H9 (cell line): ENCODE measurements around the gene MED12. TPM values are rescaled to one million over a fixed set of nuclear protein-coding genes. Genes with fewer than 3 reads are reported as not detected.

ENCODE experiments used
- DNase-seq: peaks from one replicate; pipeline ENCODE4 v3.0.0-alpha.2; 2017
- H2AFZ ChIP-seq: one replicate; pipeline ENCODE4 v1.6.1; 2013; ENCODE audit warnings: mild to moderate bottlenecking, low read length, control low read depth, moderate library complexity
- H2AK5ac ChIP-seq: 2 replicates; pipeline ENCODE4 v1.6.1; 2013; ENCODE audit warnings: low read length, control low read depth, mixed read lengths; ENCODE audit not compliant: insufficient read length
- H2BK120ac ChIP-seq: one replicate; pipeline ENCODE4 v1.6.1; 2013; ENCODE audit warnings: low read depth, mild to moderate bottlenecking, low read length, control low read depth, inconsistent platforms; ENCODE audit not compliant: poor library complexity, severe bottlenecking
- H2BK12ac ChIP-seq: 2 replicates; pipeline ENCODE4 v1.6.1; 2013; ENCODE audit warnings: low read length, control low read depth, mixed read lengths, low read depth; ENCODE audit not compliant: insufficient read length
- H2BK15ac ChIP-seq: 2 replicates; pipeline ENCODE4 v1.6.1; 2013; ENCODE audit warnings: low read depth, low read length, control low read depth
- H2BK20ac ChIP-seq: one replicate; pipeline ENCODE4 v1.6.1; 2013; ENCODE audit warnings: low read depth, mild to moderate bottlenecking, low read length, control low read depth, inconsistent platforms; ENCODE audit not compliant: poor library complexity, severe bottlenecking
- H2BK5ac ChIP-seq: 2 replicates; pipeline ENCODE4 v1.6.1; 2013; ENCODE audit warnings: low read length, control low read depth, mixed read lengths; ENCODE audit not compliant: insufficient read length
- H3K14ac ChIP-seq: 2 replicates; pipeline ENCODE4 v1.6.1; 2013; ENCODE audit warnings: low read length, control low read depth; ENCODE audit not compliant: insufficient read depth
- H3K18ac ChIP-seq: 2 replicates; pipeline ENCODE4 v1.6.1; 2013; ENCODE audit warnings: low read depth, mild to moderate bottlenecking, mixed read lengths, low read length, control low read depth; ENCODE audit not compliant: insufficient read length
- H3K23ac ChIP-seq: 2 replicates; pipeline ENCODE4 v1.6.1; 2013; ENCODE audit warnings: low read length, control low read depth, mixed read lengths, low read depth; ENCODE audit not compliant: insufficient read length
- H3K23me2 ChIP-seq: 2 replicates; pipeline ENCODE4 v1.6.1; 2013; ENCODE audit warnings: low read depth, mild to moderate bottlenecking, mixed read lengths, low read length, control low read depth; ENCODE audit not compliant: insufficient read length, poor library complexity, severe bottlenecking
- H3K27ac ChIP-seq: 2 replicates; pipeline ENCODE4 v1.5.1; 2013; ENCODE audit warnings: low read length, control low read depth, mixed read lengths, low read depth; ENCODE audit not compliant: insufficient read length
- H3K27me3 ChIP-seq: 2 replicates; pipeline ENCODE4 v1.6.1; 2013; ENCODE audit warnings: low read length, control low read depth, inconsistent platforms; ENCODE audit not compliant: insufficient read depth
- H3K4ac ChIP-seq: 2 replicates; pipeline ENCODE4 v1.6.1; 2013; ENCODE audit warnings: low read depth, mild to moderate bottlenecking, control low read depth, inconsistent platforms, low read length, moderate library complexity
- H3K4me1 ChIP-seq: 2 replicates; pipeline ENCODE4 v1.6.1; 2013; ENCODE audit warnings: low read length, control low read depth, inconsistent platforms; ENCODE audit not compliant: insufficient read depth
- H3K4me2 ChIP-seq: 2 replicates; pipeline ENCODE4 v1.6.1; 2013; ENCODE audit warnings: low read length, control low read depth, mixed read lengths; ENCODE audit not compliant: insufficient read length, insufficient read depth
- H3K56ac ChIP-seq: 2 replicates; pipeline ENCODE4 v1.6.1; 2013; ENCODE audit warnings: low read depth, mild to moderate bottlenecking, mixed read lengths, low read length, control low read depth; ENCODE audit not compliant: insufficient read length
- H3K79me1 ChIP-seq: 2 replicates; pipeline ENCODE4 v1.6.1; 2013; ENCODE audit warnings: low read depth, mild to moderate bottlenecking, moderate library complexity, low read length, control low read depth, inconsistent platforms; ENCODE audit not compliant: insufficient read depth, poor library complexity, severe bottlenecking
- H3K79me2 ChIP-seq: 2 replicates; pipeline ENCODE4 v1.6.1; 2013; ENCODE audit warnings: low read length, control low read depth, inconsistent platforms; ENCODE audit not compliant: insufficient read depth
- H3K9ac ChIP-seq: 2 replicates; pipeline ENCODE4 v1.6.1; 2013; ENCODE audit warnings: low read length, control low read depth, mixed read lengths; ENCODE audit not compliant: insufficient read length; ENCODE audit errors: extremely low read depth
- H3K9me3 ChIP-seq: one replicate; pipeline ENCODE4 v1.6.1; 2013; ENCODE audit warnings: low read depth, low read length, inconsistent platforms; ENCODE audit not compliant: control insufficient read depth
- H3T11ph ChIP-seq: one replicate; pipeline ENCODE4 v1.6.1; 2013; ENCODE audit warnings: mild to moderate bottlenecking, low read length, control low read depth, inconsistent platforms
- H4K20me1 ChIP-seq: one replicate; pipeline ENCODE4 v1.6.1; 2013; ENCODE audit not compliant: control insufficient read depth, insufficient read length, insufficient read depth
- H4K5ac ChIP-seq: 2 replicates; pipeline ENCODE4 v1.6.1; 2013; ENCODE audit warnings: low read depth, mild to moderate bottlenecking, mixed read lengths, low read length, control low read depth; ENCODE audit not compliant: insufficient read length
- H4K8ac ChIP-seq: replicated peaks from 2 replicates; pipeline ENCODE4 v1.6.1; 2013; ENCODE audit warnings: low read length, control low read depth, mixed read lengths, low read depth; ENCODE audit not compliant: insufficient read length
- H4K91ac ChIP-seq: 2 replicates; pipeline ENCODE4 v1.6.1; 2013; ENCODE audit warnings: low read depth, mild to moderate bottlenecking, moderate library complexity, mixed read lengths, low read length, control low read depth; ENCODE audit not compliant: insufficient read length
- H3K27ac Mint-ChIP-seq, 3 experiments: 2 replicates in 2 of 3; 3 replicates in 1 of 3; pipeline ENCODE4 v1.8.0; 2020 to 2021; ENCODE audit warnings: mixed read lengths in 3 of 3, mild to moderate bottlenecking in 1 of 3, moderate library complexity in 1 of 3
- H3K27me3 Mint-ChIP-seq: 2 replicates; pipeline ENCODE4 v1.8.0; 2021; ENCODE audit warnings: low read depth, mild to moderate bottlenecking, moderate library complexity, mixed read lengths
- H3K36me3 Mint-ChIP-seq, 3 experiments: 2 replicates in 2 of 3; 3 replicates in 1 of 3; pipeline ENCODE4 v1.8.0; 2020 to 2021; ENCODE audit warnings: low read depth in 3 of 3, mixed read lengths in 3 of 3; ENCODE audit not compliant: insufficient read depth in 1 of 3
- H3K4me1 Mint-ChIP-seq, 2 experiments: 2 replicates each; pipeline ENCODE4 v1.8.0; 2020; ENCODE audit warnings: mixed read lengths in 2 of 2
- H3K4me3 Mint-ChIP-seq, 2 experiments: 2 replicates in 1 of 2; 3 replicates in 1 of 2; pipeline ENCODE4 v1.8.0; 2020 to 2021; ENCODE audit warnings: mild to moderate bottlenecking in 2 of 2, mixed read lengths in 2 of 2, moderate library complexity in 1 of 2
- H3K9me3 Mint-ChIP-seq, 2 experiments: 2 replicates in 1 of 2; 3 replicates in 1 of 2; pipeline ENCODE4 v1.8.0; 2020; ENCODE audit warnings: mild to moderate bottlenecking in 2 of 2, mixed read lengths in 2 of 2, moderate library complexity in 1 of 2
- WGBS: extraction: QIAGEN DNeasy Blood & Tissue Kit; methylation state at CpG from one replicate; pipeline ENCODE4 v1.1.7; 2013; ENCODE audit warnings: missing lambda C conversion rate, low lambda C conversion rate, mixed read lengths; ENCODE audit not compliant: insufficient read length; ENCODE audit errors: extremely low coverage; 5-methylcytosine and 5-hydroxymethylcytosine counted together
- total RNA-seq: library from RNA; stranded (reverse); gene quantifications from 2 replicates; pipeline ENCODE4 v1.2.1, GENCODE V29; 2021
- TF ChIP-seq, protein P1 (sequence below): fragments of 200-600 bp; sonication (generic); conservative IDR thresholded peaks from 3 replicates; pipeline ENCODE4 v1.8.0; 2021; ENCODE audit warnings: antibody characterized with exemption, mild to moderate bottlenecking

The MED12 gene
- total RNA-seq, 1 experiment from 2014 or later, result 33.0 TPM

DNA sequence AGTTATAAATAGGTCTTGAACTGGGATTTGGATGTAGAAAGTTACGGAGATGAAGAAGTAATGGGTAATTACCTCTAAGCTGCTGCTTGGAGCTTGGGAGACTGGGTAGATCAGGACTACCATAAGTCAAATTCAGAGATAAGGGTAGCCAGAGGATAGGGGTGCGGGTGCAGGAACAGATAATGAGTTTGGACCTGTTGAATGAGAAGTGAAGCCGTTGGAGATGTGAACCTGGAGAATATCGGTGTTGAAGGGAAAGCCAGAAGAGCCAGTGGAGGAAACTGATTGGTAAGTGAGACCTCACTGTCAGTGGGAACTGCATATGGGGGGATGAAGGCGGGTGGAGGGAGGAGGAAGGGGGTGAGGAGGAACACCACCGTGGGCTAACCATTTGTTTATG, 23.4 kb upstream of the MED12 start:
- H3K9me3 Mint-ChIP-seq, result peaks cover 63 to 68% of the 10 kb centered on the region in 2 experiments
- DNase-seq, result no peak

More for the DNA sequence above, 23.4 kb upstream of the MED12 start:
- Mint-ChIP-seq H3K27me3 (peaks cover 37% of the 10 kb centered on the region), H3K36me3 (peaks cover 0 to 7% (median 0%) of the 10 kb centered on the region in 3 experiments; a peak in 2 of 7 replicates), H3K4me3 (peak overlapping the region; percentile 85 to 91), H3K4me1 (peaks cover 22 to 27% of the 10 kb centered on the region in 2 experiments), H3K27ac (no peak overlapping the region)
- Histone ChIP-seq H3K9me3 (peaks cover 21% of the 10 kb centered on the region), H3K4ac (no peak overlapping the region), H3K23ac (no peak overlapping the region), H4K5ac (no peak overlapping the region), H2BK15ac (no peak overlapping the region), H4K91ac (no peak overlapping the region), H3T11ph (no peak overlapping the region), H2BK120ac (no peak overlapping the region), H2BK12ac (no peak overlapping the region), H2BK20ac (no peak overlapping the region), H2BK5ac (no peak overlapping the region), H3K27me3 (no peaks in the 10 kb centered on the region; the same call in 1 of the 2 replicates), H3K79me2 (no peaks in the 10 kb centered on the region), H3K14ac (no peak overlapping the region), H3K18ac (no peak overlapping the region), H3K23me2 (peaks cover 7% of the 10 kb centered on the region), H4K20me1 (no peaks in the 10 kb centered on the region), H4K8ac (no peak overlapping the region), H3K9ac (peak overlapping the region; percentile 70), H3K56ac (no peak overlapping the region), H3K27ac (no peak overlapping the region), H3K4me1 (peaks cover 3% of the 10 kb centered on the region; the same call in 1 of the 2 replicates), H2AFZ (no peak overlapping the region), H3K79me1 (no peaks in the 10 kb centered on the region), H3K4me2 (peak overlapping the region; percentile 59), H2AK5ac (no peak overlapping the region)
- no CpG with 5 or more reads among the region's 6 CpGs for WGBS
- TF ChIP-seq, protein P1, sequence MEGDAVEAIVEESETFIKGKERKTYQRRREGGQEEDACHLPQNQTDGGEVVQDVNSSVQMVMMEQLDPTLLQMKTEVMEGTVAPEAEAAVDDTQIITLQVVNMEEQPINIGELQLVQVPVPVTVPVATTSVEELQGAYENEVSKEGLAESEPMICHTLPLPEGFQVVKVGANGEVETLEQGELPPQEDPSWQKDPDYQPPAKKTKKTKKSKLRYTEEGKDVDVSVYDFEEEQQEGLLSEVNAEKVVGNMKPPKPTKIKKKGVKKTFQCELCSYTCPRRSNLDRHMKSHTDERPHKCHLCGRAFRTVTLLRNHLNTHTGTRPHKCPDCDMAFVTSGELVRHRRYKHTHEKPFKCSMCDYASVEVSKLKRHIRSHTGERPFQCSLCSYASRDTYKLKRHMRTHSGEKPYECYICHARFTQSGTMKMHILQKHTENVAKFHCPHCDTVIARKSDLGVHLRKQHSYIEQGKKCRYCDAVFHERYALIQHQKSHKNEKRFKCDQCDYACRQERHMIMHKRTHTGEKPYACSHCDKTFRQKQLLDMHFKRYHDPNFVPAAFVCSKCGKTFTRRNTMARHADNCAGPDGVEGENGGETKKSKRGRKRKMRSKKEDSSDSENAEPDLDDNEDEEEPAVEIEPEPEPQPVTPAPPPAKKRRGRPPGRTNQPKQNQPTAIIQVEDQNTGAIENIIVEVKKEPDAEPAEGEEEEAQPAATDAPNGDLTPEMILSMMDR, result no peak
